Keratinocyte (primary cell): Measurements from ENCODE around the gene KRT71. TPM values are rescaled to one million over a fixed set of nuclear protein-coding genes. Genes with fewer than 3 reads are reported as not detected.

Experiments used
- DNase-seq: peaks from one replicate; pipeline ENCODE4 v3.0.0-alpha.2; 2011; ENCODE audit warnings: low read depth, missing footprints, low spot score
- FAIRE-seq: peaks from 2 replicates; lab custom pipeline; 2011; peaks lifted over from hg19 to GRCh38; lab: Jason Lieb, UNC
- H2AFZ ChIP-seq: 2 replicates; pipeline ENCODE4 v1.6.0; 2012; ENCODE audit warnings: low read length, control low read depth, inconsistent platforms; ENCODE audit not compliant: control insufficient read depth
- H3K27ac ChIP-seq: 2 replicates; pipeline ENCODE4 v1.5.1; 2011; ENCODE audit warnings: low read length; ENCODE audit not compliant: control insufficient read depth, insufficient read depth
- H3K27me3 ChIP-seq: 3 replicates; pipeline ENCODE4 v1.6.0; 2011; ENCODE audit warnings: low read length; ENCODE audit not compliant: control insufficient read depth, insufficient read depth; ENCODE audit errors: extremely low read depth
- H3K36me3 ChIP-seq, 2 experiments: 2 replicates in 1 of 2; 3 replicates in 1 of 2; pipeline ENCODE4 v1.5.1; 2011; ENCODE audit warnings: low read length in 2 of 2, mild to moderate bottlenecking in 1 of 2; ENCODE audit not compliant: control insufficient read depth in 2 of 2, insufficient read depth in 2 of 2; ENCODE audit errors: extremely low read depth in 1 of 2
- H3K4me1 ChIP-seq: 3 replicates; pipeline ENCODE4 v1.5.1; 2011; ENCODE audit warnings: low read length; ENCODE audit not compliant: control insufficient read depth, insufficient read depth; ENCODE audit errors: extremely low read depth
- H3K4me2 ChIP-seq: 3 replicates; pipeline ENCODE4 v1.6.0; 2011; ENCODE audit warnings: low read depth, low read length; ENCODE audit not compliant: control insufficient read depth, insufficient read depth; ENCODE audit errors: extremely low read depth
- H3K4me3 ChIP-seq, 3 experiments: fragments of 200-600 bp in 1 of 3; sonication (generic) in 1 of 3; 2 replicates in 2 of 3; 3 replicates in 1 of 3; pipeline ENCODE4 v1.5.1; 2011 to 2016; ENCODE audit warnings: low read length in 3 of 3, mild to moderate bottlenecking in 3 of 3, control low read depth in 2 of 3, inconsistent platforms in 1 of 3, low read depth in 1 of 3, mixed read lengths in 1 of 3, mixed run types in 1 of 3, moderate library complexity in 1 of 3; ENCODE audit not compliant: control insufficient read depth in 2 of 3, insufficient read depth in 2 of 3; ENCODE audit errors: extremely low read depth in 1 of 3
- H3K79me2 ChIP-seq: 2 replicates; pipeline ENCODE4 v1.6.0; 2012; ENCODE audit warnings: low read length; ENCODE audit not compliant: control insufficient read depth, insufficient read depth
- H3K9ac ChIP-seq: 3 replicates; pipeline ENCODE4 v1.6.0; 2011; ENCODE audit warnings: low read length; ENCODE audit not compliant: control insufficient read depth, insufficient read depth; ENCODE audit errors: extremely low read depth
- H3K9me1 ChIP-seq: 3 replicates; pipeline ENCODE4 v1.6.0; 2011; ENCODE audit warnings: low read length; ENCODE audit not compliant: control insufficient read depth, insufficient read depth; ENCODE audit errors: extremely low read depth
- H3K9me3 ChIP-seq: 2 replicates; pipeline ENCODE4 v1.5.1; 2012; ENCODE audit warnings: low read depth, low read length; ENCODE audit not compliant: control insufficient read depth
- H4K20me1 ChIP-seq: 3 replicates; pipeline ENCODE4 v1.6.0; 2011; ENCODE audit warnings: low read length; ENCODE audit not compliant: control insufficient read depth, insufficient read depth; ENCODE audit errors: extremely low read depth
- CTCF ChIP-seq, 3 experiments: IDR thresholded peaks in 1 of 3; conservative IDR thresholded peaks in 1 of 3; optimal IDR thresholded peaks in 1 of 3; 2 replicates in 2 of 3; 3 replicates in 1 of 3; pipeline versions ENCODE3 to v1.5.1; 2011; ENCODE audit warnings: low read length in 3 of 3, mild to moderate bottlenecking in 3 of 3, moderate library complexity in 2 of 3, control low read depth in 1 of 3, inconsistent platforms in 1 of 3; ENCODE audit not compliant: insufficient read depth in 2 of 3; ENCODE audit errors: extremely low read depth in 1 of 3
- EZH2 ChIP-seq: IDR thresholded peaks from one replicate; pipeline ENCODE4 v1.6.1; 2012; ENCODE audit warnings: inconsistent platforms, mild to moderate bottlenecking, low read length, moderate library complexity
- dilution Hi-C: fragments of 300-500 bp; cut with MboI; formaldehyde crosslinking; loops from one replicate; pipeline ENCODE4 v1.7.0; 2020; ENCODE audit warnings: low sequenced_read_pairs; ENCODE audit not compliant: extremely low pct_ligation_motif_present
- polyA plus RNA-seq, 5 experiments: library from polyadenylated mRNA; depleted of rRNA in 3 of 5; stranded (reverse) in 3 of 5; stranded (forward) in 1 of 5; unstranded in 1 of 5; fragments of >200 nt; gene quantifications; 1 replicate in 1 of 5; 2 replicates in 3 of 5; 3 replicates in 1 of 5; pipeline versions ENCODE4 v1.2.1 to v1.2.3, GENCODE V29; 2011 to 2012; ENCODE audit warnings: missing spikeins in 2 of 5, low read depth in 1 of 5, low replicate concordance in 1 of 5

The KRT71 gene
- polyA plus RNA-seq, 1 donor (not counting 4 experiments of a cell fraction or from before 2014, with no cell fraction given): not detected

- H3K4me3 ChIP-seq: no peak overlapping the region
- no peak overlapping the region for H2AFZ ChIP-seq
- FAIRE-seq (no peak), DNase-seq (no peak)
- H3K4me2 ChIP-seq: no peak overlapping the region
- dilution Hi-C loops: no loop called here
- H3K4me1 ChIP-seq: no peaks in the 10 kb centered on the region
- no peaks in the 10 kb centered on the region for H3K79me2 ChIP-seq
- no peaks in the 10 kb centered on the region for H3K36me3 ChIP-seq
- no peak for TF ChIP-seq CTCF (optimal IDR thresholded peaks at IDR 0.05 in 1 of 3, IDR thresholded peaks at IDR 0.05 in 1 of 3, conservative IDR thresholded peaks at IDR 0.05 in 1 of 3; ENCODE audit: extremely low read depth in 1 of 3, insufficient read depth in 2 of 3, low read length in 3 of 3)
- TF ChIP-seq EZH2: no peak
- peaks cover 16% of the 10 kb centered on the region for H3K27me3 ChIP-seq
- no peak overlapping the region for H3K9ac ChIP-seq
- H3K27ac ChIP-seq: no peak overlapping the region
- no peaks in the 10 kb centered on the region for H3K9me3 ChIP-seq
- no peaks in the 10 kb centered on the region for H3K9me1 ChIP-seq
- no peaks in the 10 kb centered on the region for H4K20me1 ChIP-seq
These were observed 890 bp downstream of the KRT71 start for GRCh38 chr12:52552055-52552454.

GRCh38 chr12:52551216-52551865 lies 1.6 kb downstream of the KRT71 start:
- Histone ChIP-seq H2AFZ (no peak overlapping the region), H3K4me1 (no peaks in the 10 kb centered on the region), H3K9ac (no peak overlapping the region), H3K9me3 (no peaks in the 10 kb centered on the region), H3K79me2 (no peaks in the 10 kb centered on the region), H3K9me1 (no peaks in the 10 kb centered on the region), H3K27me3 (peaks cover 16% of the 10 kb centered on the region), H3K36me3 (no peaks in the 10 kb centered on the region), H4K20me1 (no peaks in the 10 kb centered on the region), H3K27ac (no peak overlapping the region), H3K4me2 (no peak overlapping the region), H3K4me3 (no peak overlapping the region)
- no peak for DNase-seq
- TF ChIP-seq CTCF (optimal IDR thresholded peaks at IDR 0.05 in 1 of 3, IDR thresholded peaks at IDR 0.05 in 1 of 3, conservative IDR thresholded peaks at IDR 0.05 in 1 of 3; ENCODE audit: extremely low read depth in 1 of 3, insufficient read depth in 2 of 3, low read length in 3 of 3) (no peak), EZH2 (no peak)
- FAIRE-seq: no peak
- dilution Hi-C loops: no loop called here
